ENCODE results near the gene CDH4. TPM values are rescaled to one million over a fixed set of nuclear protein-coding genes. Genes with fewer than 3 reads are reported as not detected.

CDH4 gene
- total RNA-seq, 1 donor from 2014 or later: 3.2 TPM

GRCh38 chr20:61958773-61959700, 707.0 kb downstream of the CDH4 start:
- Histone ChIP-seq H2AFZ (ENCODE audit: low read depth, low read length) (no peak overlapping the region), H3K36me3 (ENCODE audit: insufficient read depth, low read length) (no peaks in the 10 kb centered on the region), H3K27me3 (ENCODE audit: insufficient read depth, low read length) (peaks cover 18% of the 10 kb centered on the region), H3K27ac (ENCODE audit: low read depth, low read length) (no peak overlapping the region), H4K20me1 (ENCODE audit: insufficient read depth, low read length) (no peaks in the 10 kb centered on the region), H3K9me3 (ENCODE audit: insufficient read depth, low read depth, low read length) (no peaks in the 10 kb centered on the region), H3K4me2 (ENCODE audit: low read length) (no peak overlapping the region), H3K9ac (ENCODE audit: low read length) (no peak overlapping the region), H3K4me3 (ENCODE audit: insufficient read depth, low read depth, low read length) (no peak overlapping the region), H3K4me1 (ENCODE audit: insufficient read depth, low read length) (peaks cover 3% of the 10 kb centered on the region), H3K79me2 (ENCODE audit: insufficient read depth, low read length) (no peaks in the 10 kb centered on the region)
- H3K9me3 Mint-ChIP-seq (ENCODE audit: unreplicated experiment): peaks cover 2% of the 10 kb centered on the region
- H3K27ac Mint-ChIP-seq (ENCODE audit: unreplicated experiment): no peak overlapping the region
- no peak for TF ChIP-seq CTCF (IDR thresholded peaks at IDR 0.05; ENCODE audit: insufficient read depth, low read depth, low read length)
- no peak for TF ChIP-seq EZH2 (IDR thresholded peaks at IDR 0.05; ENCODE audit: insufficient read depth, low read length)
- H3K36me3 Mint-ChIP-seq (ENCODE audit: low read depth, unreplicated experiment): no peaks in the 10 kb centered on the region
- FAIRE-seq: no peak
- no peak overlapping the region for H3K4me3 Mint-ChIP-seq (ENCODE audit: unreplicated experiment)
- peaks cover 11% of the 10 kb centered on the region for H3K4me1 Mint-ChIP-seq (ENCODE audit: low read depth, unreplicated experiment)
- no peak for DNase-seq (ENCODE audit: low read depth)
- peaks cover 11% of the 10 kb centered on the region for H3K27me3 Mint-ChIP-seq (ENCODE audit: low read depth, unreplicated experiment)

- H3K27me3 ChIP-seq (ENCODE audit: insufficient read depth, low read length): peaks cover 14% of the 10 kb centered on the region
- no peak overlapping the region for H3K27ac Mint-ChIP-seq (ENCODE audit: unreplicated experiment)
- DNase-seq (ENCODE audit: low read depth): no peak
- TF ChIP-seq CTCF (IDR thresholded peaks at IDR 0.05; ENCODE audit: insufficient read depth, low read depth, low read length) (no peak), EZH2 (IDR thresholded peaks at IDR 0.05; ENCODE audit: insufficient read depth, low read length) (no peak)
- H3K4me1 Mint-ChIP-seq (ENCODE audit: low read depth, unreplicated experiment): peaks cover 11% of the 10 kb centered on the region
- H3K36me3 Mint-ChIP-seq (ENCODE audit: low read depth, unreplicated experiment): no peaks in the 10 kb centered on the region
- no peaks in the 10 kb centered on the region for H3K36me3 ChIP-seq (ENCODE audit: insufficient read depth, low read length)
- H3K27ac ChIP-seq (ENCODE audit: low read depth, low read length): no peak overlapping the region
- H2AFZ ChIP-seq (ENCODE audit: low read depth, low read length): no peak overlapping the region
- H3K9me3 Mint-ChIP-seq (ENCODE audit: unreplicated experiment): peaks cover 2% of the 10 kb centered on the region
- H3K9me3 ChIP-seq (ENCODE audit: insufficient read depth, low read depth, low read length): no peaks in the 10 kb centered on the region
- peaks cover 3% of the 10 kb centered on the region for H3K4me1 ChIP-seq (ENCODE audit: insufficient read depth, low read length)
- no peak overlapping the region for H3K4me2 ChIP-seq (ENCODE audit: low read length)
- H3K4me3 ChIP-seq (ENCODE audit: insufficient read depth, low read depth, low read length): no peak overlapping the region
- no peaks in the 10 kb centered on the region for H3K79me2 ChIP-seq (ENCODE audit: insufficient read depth, low read length)
- no peaks in the 10 kb centered on the region for H3K27me3 Mint-ChIP-seq (ENCODE audit: low read depth, unreplicated experiment)
- no peak overlapping the region for H3K9ac ChIP-seq (ENCODE audit: low read length)
- H3K4me3 Mint-ChIP-seq (ENCODE audit: unreplicated experiment): no peak overlapping the region
- no peaks in the 10 kb centered on the region for H4K20me1 ChIP-seq (ENCODE audit: insufficient read depth, low read length)
- no peak for FAIRE-seq
Observed at GRCh38 chr20:61960836-61961235, 708.8 kb downstream of the CDH4 start.

GRCh38 chr20:61963149-61963548, 711.1 kb downstream of the CDH4 start:
- no peaks in the 10 kb centered on the region for H3K4me1 Mint-ChIP-seq (ENCODE audit: low read depth, unreplicated experiment)

More at GRCh38 chr20:61963149-61963548, 711.1 kb downstream of the CDH4 start:
- H2AFZ ChIP-seq (ENCODE audit: low read depth, low read length): no peak overlapping the region
- no peaks in the 10 kb centered on the region for H3K79me2 ChIP-seq (ENCODE audit: insufficient read depth, low read length)
- FAIRE-seq (no peak), DNase-seq (ENCODE audit: low read depth) (no peak)
- Mint-ChIP-seq H3K9me3 (ENCODE audit: unreplicated experiment) (peaks cover 2% of the 10 kb centered on the region), H3K36me3 (ENCODE audit: low read depth, unreplicated experiment) (no peaks in the 10 kb centered on the region), H3K27me3 (ENCODE audit: low read depth, unreplicated experiment) (no peaks in the 10 kb centered on the region), H3K4me3 (ENCODE audit: unreplicated experiment) (no peak overlapping the region), H3K27ac (ENCODE audit: unreplicated experiment) (no peak overlapping the region)
- no peaks in the 10 kb centered on the region for H4K20me1 ChIP-seq (ENCODE audit: insufficient read depth, low read length)
- no peak overlapping the region for H3K27ac ChIP-seq (ENCODE audit: low read depth, low read length)
- no peaks in the 10 kb centered on the region for H3K9me3 ChIP-seq (ENCODE audit: insufficient read depth, low read depth, low read length)
- H3K4me1 ChIP-seq (ENCODE audit: insufficient read depth, low read length): no peaks in the 10 kb centered on the region
- H3K4me2 ChIP-seq (ENCODE audit: low read length): no peak overlapping the region
- peaks cover 14% of the 10 kb centered on the region for H3K27me3 ChIP-seq (ENCODE audit: insufficient read depth, low read length)
- TF ChIP-seq EZH2 (IDR thresholded peaks at IDR 0.05; ENCODE audit: insufficient read depth, low read length): no peak
- no peak for TF ChIP-seq CTCF (IDR thresholded peaks at IDR 0.05; ENCODE audit: insufficient read depth, low read depth, low read length)
- H3K4me3 ChIP-seq (ENCODE audit: insufficient read depth, low read depth, low read length): no peak overlapping the region
- H3K9ac ChIP-seq (ENCODE audit: low read length): no peak overlapping the region
- H3K36me3 ChIP-seq (ENCODE audit: insufficient read depth, low read length): no peaks in the 10 kb centered on the region

Data from astrocyte (in vitro differentiated cells and primary cell).